ENCODE data around the gene DNAJC15.

DNAJC15 gene

GRCh38 chr13:43126420-43126819, 103.0 kb downstream of the DNAJC15 start:
- Histone ChIP-seq H3K4me3 (ENCODE audit: low read depth, low read length) (no peak overlapping the region), H3K4me1 (no peaks in the 10 kb centered on the region), H3K27ac (no peak overlapping the region), H3K79me2 (no peaks in the 10 kb centered on the region), H3K27me3 (ENCODE audit: control insufficient read depth, insufficient read depth, low read length) (no peaks in the 10 kb centered on the region), H3K36me3 (ENCODE audit: control insufficient read depth, insufficient read depth, low read length) (no peaks in the 10 kb centered on the region), H3K4me2 (ENCODE audit: low read length) (no peak overlapping the region), H2AFZ (no peak overlapping the region), H3K9ac (no peak overlapping the region), H3K9me3 (ENCODE audit: control insufficient read depth, low read length) (no peaks in the 10 kb centered on the region)
- TF ChIP-seq CTCF (IDR thresholded peaks at IDR 0.05) = no peak

DNA sequence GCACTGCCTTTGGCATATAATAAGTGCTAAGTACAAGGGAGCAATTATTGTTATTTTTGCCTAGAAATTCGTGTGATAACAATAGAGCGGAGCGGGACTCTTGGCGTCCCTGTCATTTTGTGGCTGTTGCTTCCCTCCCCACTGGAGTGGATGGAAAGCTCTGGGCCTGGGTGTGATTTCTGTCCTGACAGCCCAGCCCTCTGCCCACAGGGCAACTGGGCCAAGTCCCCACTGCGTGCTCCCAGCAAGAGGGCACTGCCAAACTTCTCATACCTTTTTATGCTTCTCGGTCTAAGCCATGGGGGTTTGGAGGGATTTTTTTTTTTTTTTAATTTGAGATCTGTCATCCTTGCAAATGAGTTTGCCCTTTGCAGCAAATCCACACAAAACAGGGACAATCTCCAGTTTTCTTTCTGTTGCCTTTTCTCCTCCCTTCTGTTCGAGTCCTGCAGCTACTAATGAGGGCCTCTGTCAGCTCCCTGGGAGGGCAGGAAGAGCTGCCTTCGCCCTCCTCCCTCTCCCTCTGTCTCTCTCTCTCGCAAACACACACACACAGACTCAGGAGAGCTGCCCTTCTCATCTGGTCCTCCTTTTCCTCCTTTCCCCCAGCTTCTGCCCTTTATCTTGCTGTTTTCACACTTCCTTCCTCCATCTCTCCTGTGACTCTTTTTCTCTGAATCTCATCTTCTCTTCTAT, 103.9 kb downstream of the DNAJC15 start:
- Histone ChIP-seq H3K27ac (no peak overlapping the region), H3K4me1 (no peaks in the 10 kb centered on the region), H3K4me2 (ENCODE audit: low read length) (no peak overlapping the region), H3K27me3 (ENCODE audit: control insufficient read depth, insufficient read depth, low read length) (no peaks in the 10 kb centered on the region), H3K9ac (no peak overlapping the region), H2AFZ (no peak overlapping the region), H3K36me3 (ENCODE audit: control insufficient read depth, insufficient read depth, low read length) (no peaks in the 10 kb centered on the region), H3K4me3 (ENCODE audit: low read depth, low read length) (no peak overlapping the region), H3K79me2 (no peaks in the 10 kb centered on the region), H3K9me3 (ENCODE audit: control insufficient read depth, low read length) (no peaks in the 10 kb centered on the region)
- no peak for TF ChIP-seq CTCF (IDR thresholded peaks at IDR 0.05)

- no peak overlapping the region for H3K4me3 ChIP-seq (ENCODE audit: low read depth, low read length)
- H2AFZ ChIP-seq = no peak overlapping the region
- no peaks in the 10 kb centered on the region for H3K79me2 ChIP-seq
- no peaks in the 10 kb centered on the region for H3K9me3 ChIP-seq (ENCODE audit: control insufficient read depth, low read length)
- H3K27ac ChIP-seq = no peak overlapping the region
- TF ChIP-seq CTCF (IDR thresholded peaks at IDR 0.05) = no peak
- no peak overlapping the region for H3K9ac ChIP-seq
- no peaks in the 10 kb centered on the region for H3K36me3 ChIP-seq (ENCODE audit: control insufficient read depth, insufficient read depth, low read length)
- H3K4me1 ChIP-seq = no peaks in the 10 kb centered on the region
- H3K4me2 ChIP-seq (ENCODE audit: low read length) = no peak overlapping the region
- H3K27me3 ChIP-seq (ENCODE audit: control insufficient read depth, insufficient read depth, low read length) = no peaks in the 10 kb centered on the region
Measured at GRCh38 chr13:43127827-43128226, 104.4 kb downstream of the DNAJC15 start.

DNA sequence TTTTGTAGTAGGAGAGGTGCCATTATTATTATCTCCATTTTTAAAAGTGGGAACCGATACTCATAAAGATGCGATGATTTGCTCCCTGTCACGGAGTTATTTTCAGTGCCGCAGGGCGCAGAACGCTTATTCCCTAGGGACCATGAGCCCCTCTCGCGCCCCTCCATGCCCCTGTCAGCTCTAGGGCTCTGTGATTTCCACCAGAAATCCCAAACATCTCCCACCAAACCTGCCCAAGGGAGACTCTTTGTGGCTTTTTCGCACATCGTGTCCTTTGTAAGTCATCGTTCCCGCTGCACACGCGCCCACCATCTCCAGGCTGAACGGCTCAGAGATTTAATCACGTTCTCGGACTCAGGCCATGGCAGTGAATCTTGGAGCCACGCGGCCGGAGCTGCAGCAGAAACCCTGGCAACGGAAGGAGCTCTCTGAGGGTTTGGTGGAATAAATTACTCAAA, 105.1 kb downstream of the DNAJC15 start:
- Histone ChIP-seq H3K4me2 (ENCODE audit: low read length) (no peak overlapping the region), H3K4me3 (ENCODE audit: low read depth, low read length) (no peak overlapping the region), H3K9ac (no peak overlapping the region), H3K4me1 (no peaks in the 10 kb centered on the region), H3K36me3 (ENCODE audit: control insufficient read depth, insufficient read depth, low read length) (no peaks in the 10 kb centered on the region), H3K9me3 (ENCODE audit: control insufficient read depth, low read length) (no peaks in the 10 kb centered on the region), H2AFZ (no peak overlapping the region), H3K79me2 (no peaks in the 10 kb centered on the region), H3K27me3 (ENCODE audit: control insufficient read depth, insufficient read depth, low read length) (no peaks in the 10 kb centered on the region), H3K27ac (no peak overlapping the region)
- no peak for TF ChIP-seq CTCF (IDR thresholded peaks at IDR 0.05)

- H3K9ac ChIP-seq = no peak overlapping the region
- no peaks in the 10 kb centered on the region for H3K27me3 ChIP-seq (ENCODE audit: control insufficient read depth, insufficient read depth, low read length)
- no peaks in the 10 kb centered on the region for H3K36me3 ChIP-seq (ENCODE audit: control insufficient read depth, insufficient read depth, low read length)
- no peak overlapping the region for H2AFZ ChIP-seq
- no peaks in the 10 kb centered on the region for H3K9me3 ChIP-seq (ENCODE audit: control insufficient read depth, low read length)
- no peak overlapping the region for H3K4me2 ChIP-seq (ENCODE audit: low read length)
- no peak overlapping the region for H3K27ac ChIP-seq
- H3K79me2 ChIP-seq = no peaks in the 10 kb centered on the region
- H3K4me1 ChIP-seq = no peaks in the 10 kb centered on the region
- no peak for TF ChIP-seq CTCF (IDR thresholded peaks at IDR 0.05)
- H3K4me3 ChIP-seq (ENCODE audit: low read depth, low read length) = no peak overlapping the region
Measured at GRCh38 chr13:43129066-43129465, 105.7 kb downstream of the DNAJC15 start.

Data from parathyroid adenoma (tissue), 2 donors.